ENCODE results near the gene PPAN. TPM values are rescaled to one million over a fixed set of nuclear protein-coding genes. Genes with fewer than 3 reads are reported as not detected.

The PPAN gene
- total and polyA plus RNA-seq, 8 donors = 22.6 to 49.8 (median 28.5) TPM

DNA sequence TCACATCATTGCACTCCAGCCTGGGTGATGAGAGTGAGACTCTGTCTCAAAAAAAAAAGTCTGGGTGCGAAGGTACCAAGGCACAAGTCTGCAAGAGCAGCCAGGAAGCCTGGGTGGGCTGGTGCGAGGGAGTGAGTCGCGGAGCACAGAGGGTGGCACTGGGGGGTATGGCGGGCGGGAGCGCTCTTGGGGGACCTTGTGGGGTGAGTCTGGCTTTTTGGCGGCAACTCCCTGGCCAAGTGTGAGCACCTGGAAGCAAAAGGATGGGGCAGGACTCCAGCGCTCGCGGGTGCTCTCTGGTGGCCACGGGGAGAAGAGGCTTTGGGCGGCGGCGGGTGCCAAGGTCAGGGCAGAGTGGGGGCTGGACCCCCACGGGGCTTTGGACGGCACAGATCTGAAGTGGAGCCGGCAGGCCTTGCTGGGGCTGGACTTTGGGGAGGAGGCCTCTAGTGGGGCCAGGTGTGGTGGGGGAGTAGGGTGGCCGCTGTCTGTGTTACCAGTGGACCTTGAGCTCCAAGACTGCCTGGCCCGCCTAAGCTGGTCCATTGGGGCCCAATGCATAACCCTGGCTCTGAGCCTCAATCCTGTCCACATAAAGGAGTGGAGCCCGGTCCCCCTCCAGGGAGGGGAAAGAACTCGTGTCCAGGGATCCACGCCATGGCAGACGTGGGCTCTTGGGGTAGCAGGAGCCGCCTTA, 6.9 kb downstream of the PPAN start:
- intact Hi-C loops (cut with DNase I) = loop anchor here in 1 of 2 donors (10.0 kb wide), 1 partner anchor 132 kb away; no protein-coding TSS in a partner anchor
- DNase-seq = peak in 1 of 4 donors; percentile 89
- peaks cover 0 to 91% of the 10 kb centered on the region in 2 donors for H3K36me3 ChIP-seq
- no peaks in the 10 kb centered on the region for H3K9me3 ChIP-seq
- peak overlapping the region in 1 of 2 donors; percentile 82 for H3K27ac ChIP-seq
- peaks cover 0 to 58% of the 10 kb centered on the region in 2 donors for H3K4me1 ChIP-seq
- peak overlapping the region in 1 of 2 donors; percentile 23 for H3K4me3 ChIP-seq
- peak; percentile 58 for ATAC-seq
- TF ChIP-seq CTCF (IDR thresholded peaks at IDR 0.05) = peak; percentile 24 to 44
- no peaks in the 10 kb centered on the region for H3K27me3 ChIP-seq

DNA sequence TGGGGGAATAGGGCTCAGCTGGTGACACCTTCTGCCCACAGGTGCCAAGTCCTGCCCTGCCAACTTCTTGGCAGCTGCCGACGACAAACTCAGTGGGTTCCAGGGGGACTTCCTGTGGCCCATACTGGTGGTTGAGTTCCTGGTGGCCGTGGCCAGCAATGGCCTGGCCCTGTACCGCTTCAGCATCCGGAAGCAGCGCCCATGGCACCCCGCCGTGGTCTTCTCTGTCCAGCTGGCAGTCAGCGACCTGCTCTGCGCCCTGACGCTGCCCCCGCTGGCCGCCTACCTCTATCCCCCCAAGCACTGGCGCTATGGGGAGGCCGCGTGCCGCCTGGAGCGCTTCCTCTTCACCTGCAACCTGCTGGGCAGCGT, 7.4 kb downstream of the PPAN start:
- intact Hi-C loops (cut with DNase I) = loop anchor here in 1 of 2 donors (10.0 kb wide), 1 partner anchor 131 kb away; no protein-coding TSS in a partner anchor
- no peak for TF ChIP-seq CTCF (IDR thresholded peaks at IDR 0.05)
- Histone ChIP-seq H3K27ac (no peak overlapping the region), H3K9me3 (no peaks in the 10 kb centered on the region), H3K4me3 (no peak overlapping the region), H3K36me3 (peaks cover 0 to 91% of the 10 kb centered on the region in 2 donors), H3K27me3 (no peaks in the 10 kb centered on the region), H3K4me1 (peaks cover 2 to 57% of the 10 kb centered on the region in 2 donors)
- DNase-seq (no peak), ATAC-seq (no peak)

GRCh38 chr19:10113964-10114650, 7.9 kb downstream of the PPAN start:
- H3K27me3 ChIP-seq = no peaks in the 10 kb centered on the region
- TF ChIP-seq CTCF (IDR thresholded peaks at IDR 0.05) = no peak
- no peak for ATAC-seq
- H3K27ac ChIP-seq = no peak overlapping the region
- H3K36me3 ChIP-seq = peaks cover 0 to 88% of the 10 kb centered on the region in 2 donors
- H3K4me1 ChIP-seq = peaks cover 7 to 62% of the 10 kb centered on the region in 2 donors
- intact Hi-C loops (cut with DNase I) = loop anchor here in 1 of 2 donors (10.0 kb wide), 1 partner anchor 131 kb away; no protein-coding TSS in a partner anchor
- H3K9me3 ChIP-seq = no peaks in the 10 kb centered on the region
- H3K4me3 ChIP-seq = no peak overlapping the region
- peak in 1 of 4 donors; percentile 80 for DNase-seq

DNA sequence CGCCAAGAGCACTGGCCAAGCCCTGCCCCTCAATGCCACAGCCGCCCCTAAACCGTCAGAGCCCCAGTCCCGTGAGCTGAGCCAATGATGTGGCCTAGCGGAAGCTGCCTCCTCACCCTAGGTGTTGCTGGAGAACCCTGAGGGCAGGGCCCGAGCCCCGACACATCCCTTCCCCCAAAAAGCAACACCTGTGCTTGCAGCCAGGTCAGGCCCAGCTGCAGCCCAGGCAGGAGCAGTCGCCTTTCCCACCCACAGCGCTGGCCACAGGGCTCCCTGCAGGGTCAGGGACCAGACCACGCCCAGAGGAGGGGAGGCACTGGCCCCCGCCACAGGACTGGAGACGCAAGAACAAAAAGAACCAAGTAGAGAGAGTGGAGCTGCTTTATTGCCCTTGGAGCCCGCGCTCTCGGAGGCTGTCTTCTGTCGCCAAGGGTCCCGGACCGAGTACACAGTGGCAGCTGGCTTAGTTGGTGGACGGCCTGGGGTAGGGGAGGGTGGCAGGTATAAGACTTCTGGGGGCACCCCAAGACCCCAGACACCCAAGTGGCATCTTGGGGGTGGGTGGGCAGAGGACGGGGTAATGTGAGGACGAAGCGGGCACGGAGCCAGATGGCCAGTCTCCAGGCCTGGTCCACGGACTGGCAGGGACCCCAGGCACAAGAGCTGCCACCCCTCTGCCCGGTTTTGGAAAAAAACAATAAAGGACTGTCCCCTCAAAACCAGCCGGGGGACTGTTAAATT, 8.7 kb downstream of the PPAN start:
- ATAC-seq = no peak
- H3K27me3 ChIP-seq = no peaks in the 10 kb centered on the region
- no peak for TF ChIP-seq CTCF (IDR thresholded peaks at IDR 0.05)
- no peak overlapping the region for H3K4me3 ChIP-seq
- peak in 1 of 4 donors; percentile 75 for DNase-seq
- no peaks in the 10 kb centered on the region for H3K9me3 ChIP-seq
- peaks cover 0 to 81% of the 10 kb centered on the region in 2 donors for H3K36me3 ChIP-seq
- no peak overlapping the region for H3K27ac ChIP-seq
- intact Hi-C loops (cut with DNase I) = loop anchor here in 1 of 2 donors (10.0 kb wide), 1 partner anchor 130 kb away; no protein-coding TSS in a partner anchor
- H3K4me1 ChIP-seq = peaks cover 9 to 65% of the 10 kb centered on the region in 2 donors

Data from left lung (tissue), 10 donors.